ENCODE measurements around the gene AGPAT3.

DNA sequence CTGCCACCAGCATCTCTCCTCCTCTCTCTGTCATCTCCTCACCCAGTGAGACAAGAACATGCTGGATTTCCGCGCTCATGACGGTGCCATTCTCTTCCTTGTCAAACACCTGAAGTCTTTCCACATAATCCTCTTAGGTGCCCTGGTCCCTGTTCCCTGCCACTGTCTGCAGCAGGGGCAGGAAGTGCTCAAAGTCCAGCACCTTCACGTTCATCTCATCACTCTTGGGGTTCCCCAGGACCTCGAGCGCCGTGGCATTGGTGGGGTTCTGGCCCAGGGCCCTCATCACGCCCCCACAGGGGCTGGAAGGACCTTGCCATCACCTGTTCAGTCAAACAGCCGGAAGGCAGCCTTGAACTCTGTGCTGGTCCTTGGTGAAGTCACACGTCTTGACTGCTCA lies 9.1 kb upstream of the AGPAT3 start:
- no peak for TF ChIP-seq POLR2A (IDR thresholded peaks at IDR 0.05)
- TF ChIP-seq, protein P1, sequence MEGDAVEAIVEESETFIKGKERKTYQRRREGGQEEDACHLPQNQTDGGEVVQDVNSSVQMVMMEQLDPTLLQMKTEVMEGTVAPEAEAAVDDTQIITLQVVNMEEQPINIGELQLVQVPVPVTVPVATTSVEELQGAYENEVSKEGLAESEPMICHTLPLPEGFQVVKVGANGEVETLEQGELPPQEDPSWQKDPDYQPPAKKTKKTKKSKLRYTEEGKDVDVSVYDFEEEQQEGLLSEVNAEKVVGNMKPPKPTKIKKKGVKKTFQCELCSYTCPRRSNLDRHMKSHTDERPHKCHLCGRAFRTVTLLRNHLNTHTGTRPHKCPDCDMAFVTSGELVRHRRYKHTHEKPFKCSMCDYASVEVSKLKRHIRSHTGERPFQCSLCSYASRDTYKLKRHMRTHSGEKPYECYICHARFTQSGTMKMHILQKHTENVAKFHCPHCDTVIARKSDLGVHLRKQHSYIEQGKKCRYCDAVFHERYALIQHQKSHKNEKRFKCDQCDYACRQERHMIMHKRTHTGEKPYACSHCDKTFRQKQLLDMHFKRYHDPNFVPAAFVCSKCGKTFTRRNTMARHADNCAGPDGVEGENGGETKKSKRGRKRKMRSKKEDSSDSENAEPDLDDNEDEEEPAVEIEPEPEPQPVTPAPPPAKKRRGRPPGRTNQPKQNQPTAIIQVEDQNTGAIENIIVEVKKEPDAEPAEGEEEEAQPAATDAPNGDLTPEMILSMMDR (IDR thresholded peaks at IDR 0.05) = no peak

Data from suprapubic skin (tissue), 3 donors.